Ovary (tissue), 9 donors: Measurements from ENCODE around the gene ATP7A. TPM values are rescaled to one million over a fixed set of nuclear protein-coding genes. Genes with fewer than 3 reads are reported as not detected.
"Not testable (repeated sequence)": the region's sequence is repeated elsewhere in the genome, so short reads cannot be mapped to it uniquely, and the experiment has no call there.

ENCODE experiments used
- DNase-seq, 5 donors: peaks; one replicate each; pipeline ENCODE4 v3.0.0-alpha.2; 2019 to 2020
- H3K27ac ChIP-seq, 2 donors: fragments of 200-600 bp; one replicate each; pipeline versions ENCODE4 v1.5.1 to v1.8.0; 2019 to 2022
- H3K27me3 ChIP-seq: fragments of 200-600 bp; one replicate; pipeline ENCODE4 v1.8.0; 2022
- H3K36me3 ChIP-seq: fragments of 200-600 bp; sonication (generic); one replicate; pipeline ENCODE4 v1.5.1; 2019
- H3K4me1 ChIP-seq: one replicate; pipeline ENCODE4 v1.8.1; 2013; ENCODE audit warnings: mild to moderate bottlenecking, moderate library complexity; ENCODE audit not compliant: insufficient read depth
- H3K4me3 ChIP-seq: fragments of 200-600 bp; sonication (generic); one replicate; pipeline ENCODE4 v1.5.1; 2017
- H3K9me3 ChIP-seq, 2 donors: fragments of 200-600 bp in 1 of 2; sonication (generic) in 1 of 2; one replicate each; pipeline versions ENCODE4 v1.5.1 to v1.8.1; 2013 to 2019; ENCODE audit warnings: mild to moderate bottlenecking in 1 of 2, moderate library complexity in 1 of 2
- CTCF ChIP-seq, 3 donors: fragments of 450-650 bp in 2 of 3; fragments of 200-600 bp in 1 of 3; IDR thresholded peaks; one replicate each; pipeline versions ENCODE4 v1.5.1 to v1.8.0; 2016 to 2022; ENCODE audit warnings: antibody characterized with exemption in 3 of 3, mild to moderate bottlenecking in 1 of 3
- EP300 ChIP-seq: sonication (generic); formaldehyde crosslinking; IDR thresholded peaks from one replicate; pipeline ENCODE4 v1.6.1; 2017; ENCODE audit warnings: antibody characterized with exemption
- POLR2A ChIP-seq: fragments of 450-650 bp; IDR thresholded peaks from one replicate; pipeline ENCODE4 v1.6.1; 2017; ENCODE audit warnings: antibody characterized with exemption, mild to moderate bottlenecking, moderate library complexity
- WGBS, 3 donors: extraction: QIAGEN DNeasy Blood & Tissue Kit in 1 of 3; methylation state at CpG; one replicate each; pipeline versions ENCODE4 v1.1.5 to v1.1.7; 2013 to 2017; 5-methylcytosine and 5-hydroxymethylcytosine counted together
- intact Hi-C, 4 donors: fragments of 100-400 bp; cut with DNase I; formaldehyde crosslinking; loops; one replicate each; pipeline versions ENCODE4 v1.11.0 to v1.15.1; 2022 to 2023
- polyA plus RNA-seq, 2 donors: library from polyadenylated mRNA; stranded (reverse); fragments of 200-250 nt in 1 of 2; fragments of 350-450 nt in 1 of 2; fragmentation: Illumina TruSeq in 1 of 2; extraction: RNeasy Lipid Tissue Mini Kit (QIAGEN cat#74804) in 1 of 2; gene quantifications; one replicate each; pipeline ENCODE4 v1.2.3, GENCODE V29; 2013 to 2014
- total RNA-seq, 7 donors: library from RNA; depleted of rRNA in 2 of 7; stranded (reverse); fragments of >200 nt in 2 of 7; fragmentation: NEBNext Ultra II Directional in 3 of 7; extraction: Animal tissue kit (Norgen Biotek cat#: 25700) in 3 of 7; gene quantifications; one replicate each; pipeline versions ENCODE4 v1.1.0 to v1.2.4, GENCODE V29; 2016 to 2023
- donor health status: DM: no; HTN: no; CAD: no; lungs with moderate emphysema.
- donor health status: DM: no; HTN: no; CAD: no.
- donor health status: Bipolar disorder and iron deficiency.
- donor health status: DM: yes; HTN: yes; CAD: no.
- donor health status: DM: no; HTN: no; CAD: no.
- donor health status: DM: yes; HTN: yes; CAD: no.

Gene ATP7A
- total and polyA plus RNA-seq, 9 donors, result 2.3 to 11.2 (median 10.2) TPM

DNA sequence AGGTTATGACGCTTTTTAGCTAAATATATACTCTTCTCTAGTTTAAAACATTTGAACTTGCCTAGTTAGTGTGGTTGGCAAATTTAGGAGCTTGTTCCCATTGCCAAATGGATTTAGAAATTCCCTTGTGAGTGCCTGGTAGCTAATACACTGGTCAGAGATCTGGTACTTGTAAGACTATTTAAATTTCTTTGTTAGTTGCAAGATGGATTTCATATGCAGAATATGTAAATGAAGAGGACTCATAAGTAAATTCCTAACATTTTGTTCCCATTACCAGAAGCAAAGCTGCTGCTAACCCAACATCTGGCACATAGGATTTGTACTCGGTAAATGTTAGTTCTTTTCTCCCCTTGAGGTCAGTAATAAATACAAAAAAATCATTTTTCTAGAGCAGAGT lies 137.6 kb downstream of the ATP7A start:
- no peaks in the 10 kb centered on the region for H3K36me3 ChIP-seq
- H3K9me3 ChIP-seq, result no peaks in the 10 kb centered on the region
- DNase-seq, result no peak
- TF ChIP-seq CTCF (IDR thresholded peaks at IDR 0.05), result no peak
- TF ChIP-seq POLR2A, result no peak
- TF ChIP-seq EP300, result no peak
- WGBS, 3 donors, result 41 to 44% (median 43%) methylated on average over 2 of the region's 2 CpGs
- intact Hi-C loops, result no loop called here
- no peak overlapping the region for H3K4me3 ChIP-seq
- H3K27me3 ChIP-seq, result no peaks in the 10 kb centered on the region
- H3K4me1 ChIP-seq, result no peaks in the 10 kb centered on the region
- no peak overlapping the region for H3K27ac ChIP-seq

DNA sequence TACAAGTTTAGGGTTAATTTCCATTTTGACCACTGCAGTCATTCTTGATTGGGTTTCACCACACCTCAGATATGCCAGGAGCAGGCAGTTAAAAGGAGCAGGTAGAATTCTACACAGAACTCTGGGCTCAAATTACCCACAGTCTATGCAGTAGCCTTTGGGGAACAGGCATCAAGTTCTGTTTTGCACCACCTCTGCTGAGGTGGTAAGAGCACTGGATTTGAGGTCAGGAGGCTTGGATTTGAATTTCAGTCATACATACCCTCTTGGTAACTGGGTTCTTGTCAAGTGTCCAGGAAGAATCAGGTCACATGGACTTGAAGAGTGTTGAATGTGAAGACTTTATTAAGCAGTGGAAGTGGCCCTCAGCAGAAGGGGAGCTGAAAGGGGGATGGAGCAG lies 153.2 kb downstream of the ATP7A start:
- intact Hi-C loops, result no loop called here
- no peak for DNase-seq
- no peak overlapping the region for H3K27ac ChIP-seq

DNA sequence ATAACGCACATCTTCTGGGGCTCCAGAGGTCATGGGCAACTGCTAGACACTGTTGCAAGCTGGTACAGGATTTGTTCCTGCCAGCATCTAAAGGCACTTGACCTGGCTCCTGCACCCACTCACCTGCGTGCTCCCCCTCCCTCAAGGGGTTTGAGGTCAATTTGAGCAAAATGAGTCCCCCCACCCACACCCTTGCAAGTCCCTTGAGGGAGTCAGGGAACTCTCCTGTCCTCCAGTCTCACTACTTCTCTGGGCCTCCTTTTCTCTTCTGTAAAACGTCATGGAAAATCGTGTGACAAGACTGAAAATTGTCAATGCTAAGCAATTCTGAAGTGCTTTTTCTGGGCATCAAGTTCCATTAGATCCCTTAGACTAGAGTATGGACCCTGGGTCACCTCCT lies 153.7 kb downstream of the ATP7A start:
- DNase-seq, result no peak
- WGBS, 3 donors, result 56 to 67% (median 65%) methylated on average over 4 of the region's 4 CpGs
- Histone ChIP-seq H3K4me1 (no peaks in the 10 kb centered on the region), H3K27ac (no peak overlapping the region), H3K9me3 (no peaks in the 10 kb centered on the region), H3K4me3 (no peak overlapping the region), H3K27me3 (no peaks in the 10 kb centered on the region), H3K36me3 (no peaks in the 10 kb centered on the region)
- intact Hi-C loops, result no loop called here
- no peak for TF ChIP-seq CTCF (IDR thresholded peaks at IDR 0.05)
- no peak for TF ChIP-seq EP300
- no peak for TF ChIP-seq POLR2A

More for the DNA sequence above, 153.2 kb downstream of the ATP7A start:
- Histone ChIP-seq H3K36me3 (no peaks in the 10 kb centered on the region), H3K4me1 (no peaks in the 10 kb centered on the region), H3K27me3 (no peaks in the 10 kb centered on the region), H3K4me3 (no peak overlapping the region), H3K9me3 (no peaks in the 10 kb centered on the region)
- no peak for TF ChIP-seq EP300
- TF ChIP-seq POLR2A, result no peak
- no peak for TF ChIP-seq CTCF (IDR thresholded peaks at IDR 0.05)

- not testable (repeated sequence) for H3K36me3 ChIP-seq, DNase-seq, H3K27ac ChIP-seq
Measured at GRCh38 chrX:78064698-78065601, 154.5 kb downstream of the ATP7A start.

DNA sequence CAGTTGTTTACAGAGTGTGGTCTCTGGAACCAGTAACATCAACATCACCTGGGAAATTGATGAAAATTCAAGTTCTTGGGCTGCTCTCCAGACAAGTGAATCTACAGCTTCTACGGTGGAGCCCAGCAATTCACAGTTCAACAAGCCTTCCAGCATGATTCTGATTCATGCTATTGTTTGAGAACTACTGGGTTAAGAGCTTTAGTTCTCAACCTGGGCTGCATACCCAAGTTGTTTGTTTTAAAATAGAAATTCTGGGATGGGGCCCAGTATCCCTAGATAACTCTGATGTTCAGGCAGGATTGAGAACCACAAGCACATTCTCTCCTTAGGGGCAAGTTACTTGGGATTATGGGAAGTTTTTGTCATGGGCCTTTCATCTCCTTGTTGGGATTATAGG lies 155.6 kb downstream of the ATP7A start:
- TF ChIP-seq POLR2A (no peak), EP300 (no peak), CTCF (IDR thresholded peaks at IDR 0.05) (no peak)

More at GRCh38 chrX:78064698-78065601, 154.5 kb downstream of the ATP7A start:
- H3K27me3 ChIP-seq, H3K4me1 ChIP-seq, H3K4me3 ChIP-seq, intact Hi-C loops, H3K9me3 ChIP-seq: not testable (repeated sequence)
- WGBS, 3 donors, result 72 to 75% (median 74%) methylated on average over 6 of the region's 6 CpGs

More for the DNA sequence above, 155.6 kb downstream of the ATP7A start:
- WGBS, 3 donors, result 70 to 85% (median 82%) methylated on average over 1 of the region's 1 CpG
- no peaks in the 10 kb centered on the region for H3K4me1 ChIP-seq
- no peaks in the 10 kb centered on the region for H3K36me3 ChIP-seq
- no peak for DNase-seq
- H3K9me3 ChIP-seq, result no peaks in the 10 kb centered on the region
- no peak overlapping the region for H3K27ac ChIP-seq
- no peaks in the 10 kb centered on the region for H3K27me3 ChIP-seq
- no peak overlapping the region for H3K4me3 ChIP-seq
- intact Hi-C loops, result no loop called here
